PC-3 (cell line): Measurements from ENCODE around the gene TINCR.

Source experiments
- EZH2 ChIP-seq: fragments of 300-600 bp; sonication (generic); IDR thresholded peaks from one replicate; pipeline ENCODE4 v1.6.1; 2017; ENCODE audit warnings: antibody characterized with exemption, mild to moderate bottlenecking, low read length; ENCODE audit not compliant: unreplicated experiment
- EZH2phosphoT487 ChIP-seq: fragments of 300-600 bp; sonication (generic); IDR thresholded peaks from 2 replicates; pipeline ENCODE4 v1.6.1; 2018; ENCODE audit warnings: mild to moderate bottlenecking, antibody characterized with exemption, low read length, borderline replicate concordance
- TF ChIP-seq, protein P1 (sequence below): fragments of 300-600 bp; sonication (generic); conservative IDR thresholded peaks from 2 replicates; pipeline ENCODE4 v1.5.1; 2017; ENCODE audit warnings: antibody characterized with exemption, low read depth, mild to moderate bottlenecking, low read length

- TF ChIP-seq, protein P1, sequence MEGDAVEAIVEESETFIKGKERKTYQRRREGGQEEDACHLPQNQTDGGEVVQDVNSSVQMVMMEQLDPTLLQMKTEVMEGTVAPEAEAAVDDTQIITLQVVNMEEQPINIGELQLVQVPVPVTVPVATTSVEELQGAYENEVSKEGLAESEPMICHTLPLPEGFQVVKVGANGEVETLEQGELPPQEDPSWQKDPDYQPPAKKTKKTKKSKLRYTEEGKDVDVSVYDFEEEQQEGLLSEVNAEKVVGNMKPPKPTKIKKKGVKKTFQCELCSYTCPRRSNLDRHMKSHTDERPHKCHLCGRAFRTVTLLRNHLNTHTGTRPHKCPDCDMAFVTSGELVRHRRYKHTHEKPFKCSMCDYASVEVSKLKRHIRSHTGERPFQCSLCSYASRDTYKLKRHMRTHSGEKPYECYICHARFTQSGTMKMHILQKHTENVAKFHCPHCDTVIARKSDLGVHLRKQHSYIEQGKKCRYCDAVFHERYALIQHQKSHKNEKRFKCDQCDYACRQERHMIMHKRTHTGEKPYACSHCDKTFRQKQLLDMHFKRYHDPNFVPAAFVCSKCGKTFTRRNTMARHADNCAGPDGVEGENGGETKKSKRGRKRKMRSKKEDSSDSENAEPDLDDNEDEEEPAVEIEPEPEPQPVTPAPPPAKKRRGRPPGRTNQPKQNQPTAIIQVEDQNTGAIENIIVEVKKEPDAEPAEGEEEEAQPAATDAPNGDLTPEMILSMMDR, result no peak
- no peak for TF ChIP-seq EZH2phosphoT487
- TF ChIP-seq EZH2, result no peak
These were observed 23.1 kb upstream of the TINCR start for GRCh38 chr19:5590865-5591154.
